Caki2 (cell line): Measurements from ENCODE around the gene TAS1R1. TPM values are rescaled to one million over a fixed set of nuclear protein-coding genes. Genes with fewer than 3 reads are reported as not detected.
"Not testable (repeated sequence)": the region's sequence is repeated elsewhere in the genome, so short reads cannot be mapped to it uniquely, and the experiment has no call there.

ENCODE experiments used
- DNase-seq: peaks from one replicate; pipeline ENCODE4 v3.0.0-alpha.2; 2015; ENCODE audit warnings: low read depth
- in situ Hi-C: cut with HindIII; loops from 2 replicates; pipeline ENCODE4 v1.10.0; 2016; ENCODE audit warnings: low sequenced_read_pairs, low pct_unique_long_range_greater_than_20kb, mixed read lengths
- total RNA-seq: library from RNA; depleted of rRNA; stranded (reverse); fragments of >200 nt; shearing (Covaris generic); gene quantifications from 2 replicates; pipeline ENCODE4 v1.2.3, GENCODE V29; 2014; ENCODE audit warnings: low replicate concordance

Gene TAS1R1
- total RNA-seq, 1 experiment from 2014 or later = not detected

GRCh38 chr1:6557597-6557996 lies 2.5 kb downstream of the TAS1R1 start:
- no peak for DNase-seq
- in situ Hi-C loops = no loop called here

GRCh38 chr1:6559161-6559560 lies 4.1 kb downstream of the TAS1R1 start:
- DNase-seq, in situ Hi-C loops: not testable (repeated sequence)

- in situ Hi-C loops = no loop called here
- DNase-seq = no peak
Observed at GRCh38 chr1:6560267-6560666, 5.2 kb downstream of the TAS1R1 start.

- in situ Hi-C loops = no loop called here
- DNase-seq = no peak
Observed at GRCh38 chr1:6569033-6569432, 13.9 kb downstream of the TAS1R1 start.

- DNase-seq = no peak
- in situ Hi-C loops = no loop called here
Observed at GRCh38 chr1:6570100-6570499, 15.0 kb downstream of the TAS1R1 start.

- in situ Hi-C loops = no loop called here
- no peak for DNase-seq
Observed at GRCh38 chr1:6570987-6571386, 15.9 kb downstream of the TAS1R1 start.

GRCh38 chr1:6572653-6573383 lies 17.7 kb downstream of the TAS1R1 start:
- in situ Hi-C loops = no loop called here
- no peak for DNase-seq

- in situ Hi-C loops = no loop called here
- DNase-seq = no peak
Observed at GRCh38 chr1:6574025-6574620, 19.0 kb downstream of the TAS1R1 start.

- in situ Hi-C loops = no loop called here
- DNase-seq = no peak
Observed at GRCh38 chr1:6574818-6575217, 19.7 kb downstream of the TAS1R1 start.

- in situ Hi-C loops = no loop called here
- no peak for DNase-seq
Observed at GRCh38 chr1:6577831-6578525, 22.9 kb downstream of the TAS1R1 start.

- in situ Hi-C loops = no loop called here
Observed at GRCh38 chr1:6578624-6579373, 23.7 kb downstream of the TAS1R1 start.

GRCh38 chr1:6579374-6580118 lies 24.4 kb downstream of the TAS1R1 start, which contains the start of gene ZBTB48:
ZBTB48 (plus strand) TSS chr1:6579994; CDS start chr1:6580610, 616 bp downstream.
- peak; percentile 93 for DNase-seq
- in situ Hi-C loops = no loop called here

More at GRCh38 chr1:6578624-6579373, 23.7 kb downstream of the TAS1R1 start:
- DNase-seq = no peak

- in situ Hi-C loops = no loop called here
- DNase-seq = no peak
Observed at GRCh38 chr1:6580119-6580592, 25.0 kb downstream of the TAS1R1 start.

- DNase-seq = no peak
- in situ Hi-C loops = no loop called here
Observed at GRCh38 chr1:6580593-6581409, 25.7 kb downstream of the TAS1R1 start.

GRCh38 chr1:6581561-6582305 lies 26.6 kb downstream of the TAS1R1 start:
- DNase-seq = no peak
- in situ Hi-C loops = no loop called here

GRCh38 chr1:6582370-6582769 lies 27.3 kb downstream of the TAS1R1 start:
- DNase-seq = no peak

More at GRCh38 chr1:6582370-6582769, 27.3 kb downstream of the TAS1R1 start:
- in situ Hi-C loops = no loop called here
